Measurements from ENCODE around the gene CADM2. TPM values are rescaled to one million over a fixed set of nuclear protein-coding genes. Genes with fewer than 3 reads are reported as not detected.

The CADM2 gene
- total RNA-seq, 1 experiment from 2014 or later: not detected

DNA sequence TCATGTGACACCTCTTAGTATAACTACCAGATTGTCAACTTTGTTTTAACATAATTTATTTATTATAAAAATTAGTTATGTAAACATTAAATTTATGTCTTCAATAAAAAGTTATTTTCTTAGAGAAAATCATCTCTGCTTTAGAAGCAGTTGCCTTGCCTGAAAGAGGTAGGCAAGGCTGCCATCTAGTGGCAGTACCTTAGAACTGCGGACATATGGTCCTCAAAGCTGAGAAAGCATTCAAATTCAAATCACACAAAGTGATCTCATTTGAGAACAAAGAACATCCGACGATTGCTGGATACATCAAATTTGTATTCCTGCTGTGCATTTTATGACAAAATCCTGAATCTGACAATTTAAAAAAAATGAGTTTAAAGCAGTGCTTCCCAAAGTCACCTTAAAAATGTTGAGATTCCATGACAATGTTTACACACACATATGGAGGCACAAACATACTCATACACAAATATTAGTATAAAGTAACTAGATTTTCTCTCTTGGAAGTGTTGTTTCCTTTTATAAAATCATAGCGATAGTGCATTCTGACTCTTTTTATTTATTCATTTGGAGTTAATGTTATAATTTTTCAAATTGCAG is 617.4 kb downstream of the CADM2 start:
- peak; percentile 74 to 83 for TF ChIP-seq CTCF (IDR thresholded peaks at IDR 0.05; ENCODE audit: insufficient read depth in 1 of 2, low read depth in 1 of 2, low read length in 1 of 2, severe bottlenecking in 1 of 2, unreplicated experiment in 1 of 2)
- no peak overlapping the region for H3K4me3 Mint-ChIP-seq (ENCODE audit: unreplicated experiment)
- H3K4me1 Mint-ChIP-seq (ENCODE audit: low read depth, unreplicated experiment): no peaks in the 10 kb centered on the region
- no peak overlapping the region for H3K4me3 ChIP-seq (ENCODE audit: low read depth, low read length)
- no peak overlapping the region for H3K27ac Mint-ChIP-seq (ENCODE audit: unreplicated experiment)
- BruUV-seq (replicated peaks): no TSS peak
- H3K27me3 ChIP-seq (replicated peaks; ENCODE audit: control insufficient read depth, insufficient read depth, low read length): no peaks in the 10 kb centered on the region
- no peaks in the 10 kb centered on the region for H3K4me1 ChIP-seq
- H3K9me3 Mint-ChIP-seq (ENCODE audit: unreplicated experiment): no peaks in the 10 kb centered on the region
- POLR2A ChIA-PET: no interaction called here
- no peaks in the 10 kb centered on the region for H3K36me3 ChIP-seq (ENCODE audit: control insufficient read depth, insufficient read depth, low read length)
- no peaks in the 10 kb centered on the region for H3K27me3 Mint-ChIP-seq (ENCODE audit: insufficient read depth, unreplicated experiment)
- no peaks in the 10 kb centered on the region for H3K9me3 ChIP-seq
- DNase-seq: peak; percentile 55 to 61
- intact Hi-C loops (cut with micrococcal nuclease; ENCODE audit: unreplicated experiment): loop anchor here (1.0 kb wide), 2 partner anchors 272 to 1028 kb away; no protein-coding TSS in a partner anchor
- no peaks in the 10 kb centered on the region for H3K36me3 Mint-ChIP-seq (ENCODE audit: insufficient read depth, unreplicated experiment)
- CTCF ChIA-PET: no interaction called here

GRCh38 chr3:85576697-85577200 is 618.0 kb downstream of the CADM2 start:
- H3K27me3 Mint-ChIP-seq (ENCODE audit: insufficient read depth, unreplicated experiment): no peaks in the 10 kb centered on the region
- TF ChIP-seq CTCF (IDR thresholded peaks at IDR 0.05; ENCODE audit: insufficient read depth in 1 of 2, low read depth in 1 of 2, low read length in 1 of 2, severe bottlenecking in 1 of 2, unreplicated experiment in 1 of 2): no peak
- Histone ChIP-seq H3K36me3 (ENCODE audit: control insufficient read depth, insufficient read depth, low read length) (no peaks in the 10 kb centered on the region), H3K4me1 (no peaks in the 10 kb centered on the region), H3K27me3 (replicated peaks; ENCODE audit: control insufficient read depth, insufficient read depth, low read length) (no peaks in the 10 kb centered on the region), H3K4me3 (ENCODE audit: low read depth, low read length) (no peak overlapping the region), H3K9me3 (no peaks in the 10 kb centered on the region)
- H3K9me3 Mint-ChIP-seq (ENCODE audit: unreplicated experiment): no peaks in the 10 kb centered on the region
- ChIA-PET POLR2A (no interaction called here), CTCF (no interaction called here)
- H3K36me3 Mint-ChIP-seq (ENCODE audit: insufficient read depth, unreplicated experiment): no peaks in the 10 kb centered on the region
- no peak overlapping the region for H3K27ac Mint-ChIP-seq (ENCODE audit: unreplicated experiment)
- no peak overlapping the region for H3K4me3 Mint-ChIP-seq (ENCODE audit: unreplicated experiment)
- no peak for DNase-seq
- no TSS peak for BruUV-seq (replicated peaks)
- intact Hi-C loops (cut with micrococcal nuclease; ENCODE audit: unreplicated experiment): loop anchor here (1.0 kb wide), 2 partner anchors 272 to 1028 kb away; no protein-coding TSS in a partner anchor
- no peaks in the 10 kb centered on the region for H3K4me1 Mint-ChIP-seq (ENCODE audit: low read depth, unreplicated experiment)

DNA sequence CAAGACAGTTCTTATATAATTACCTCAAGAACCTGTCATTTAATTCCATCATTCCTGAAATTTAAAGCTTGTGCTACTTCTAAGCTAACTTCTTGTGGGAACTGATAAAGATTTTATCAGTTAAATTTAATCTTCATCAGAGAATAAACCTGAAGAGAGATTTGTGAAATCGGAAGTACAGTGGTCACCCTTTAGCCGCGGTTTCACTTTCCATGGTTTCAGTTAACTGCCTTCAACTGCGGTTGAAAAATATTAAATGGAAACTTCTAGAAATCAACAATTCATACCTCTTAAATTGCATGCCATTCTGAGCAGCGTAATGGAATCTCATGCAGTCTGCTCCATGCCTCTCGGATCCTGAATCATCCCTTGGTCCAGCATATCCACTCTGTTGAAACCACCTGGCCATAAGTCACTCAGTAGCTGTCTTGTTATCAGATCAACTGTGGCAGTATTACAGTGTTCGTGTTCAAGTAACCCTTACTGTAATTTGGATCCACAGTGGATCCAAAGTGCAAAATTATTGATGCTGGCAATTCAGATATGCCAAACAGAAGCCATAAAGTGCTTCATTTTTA is 626.1 kb downstream of the CADM2 start:
- no TSS peak for BruUV-seq (replicated peaks)
- no peaks in the 10 kb centered on the region for H3K4me1 Mint-ChIP-seq (ENCODE audit: low read depth, unreplicated experiment)
- no peak for TF ChIP-seq CTCF (IDR thresholded peaks at IDR 0.05; ENCODE audit: insufficient read depth in 1 of 2, low read depth in 1 of 2, low read length in 1 of 2, severe bottlenecking in 1 of 2, unreplicated experiment in 1 of 2)
- H3K4me3 Mint-ChIP-seq (ENCODE audit: unreplicated experiment): no peak overlapping the region
- Histone ChIP-seq H3K4me3 (ENCODE audit: low read depth, low read length) (no peak overlapping the region), H3K4me1 (no peaks in the 10 kb centered on the region), H3K9me3 (no peaks in the 10 kb centered on the region), H3K36me3 (ENCODE audit: control insufficient read depth, insufficient read depth, low read length) (no peaks in the 10 kb centered on the region), H3K27me3 (replicated peaks; ENCODE audit: control insufficient read depth, insufficient read depth, low read length) (no peaks in the 10 kb centered on the region)
- H3K36me3 Mint-ChIP-seq (ENCODE audit: insufficient read depth, unreplicated experiment): no peaks in the 10 kb centered on the region
- ChIA-PET POLR2A (no interaction called here), CTCF (no interaction called here)
- no peaks in the 10 kb centered on the region for H3K9me3 Mint-ChIP-seq (ENCODE audit: unreplicated experiment)
- DNase-seq: no peak
- intact Hi-C loops (cut with micrococcal nuclease; ENCODE audit: unreplicated experiment): no loop called here
- H3K27ac Mint-ChIP-seq (ENCODE audit: unreplicated experiment): no peak overlapping the region
- no peaks in the 10 kb centered on the region for H3K27me3 Mint-ChIP-seq (ENCODE audit: insufficient read depth, unreplicated experiment)

Data from Caco-2 (cell line).